ENCODE measurements around the gene OR2F2. TPM values are rescaled to one million over a fixed set of nuclear protein-coding genes. Genes with fewer than 3 reads are reported as not detected.

The OR2F2 gene
- total RNA-seq, 6 donors from 2014 or later: not detected

- DNase-seq (no peak), ATAC-seq (ENCODE audit: low FRiP score in 2 of 2) (no peak)
- Histone ChIP-seq H3K9me3 (no peaks in the 10 kb centered on the region), H3K4me3 (no peak overlapping the region), H3K27ac (no peak overlapping the region), H3K27me3 (no peaks in the 10 kb centered on the region), H3K36me3 (no peaks in the 10 kb centered on the region), H3K4me1 (no peaks in the 10 kb centered on the region)
- 69 to 77% methylated on average over 4 of the region's 4 CpGs for WGBS, 2 donors
- no peak for TF ChIP-seq EP300 (IDR thresholded peaks at IDR 0.05)
- TF ChIP-seq POLR2A (IDR thresholded peaks at IDR 0.05): no peak
- TF ChIP-seq CTCF (IDR thresholded peaks at IDR 0.05): no peak
- TF ChIP-seq POLR2AphosphoS5 (IDR thresholded peaks at IDR 0.05): no peak
Measured at GRCh38 chr7:143973870-143974416, 38.9 kb downstream of the OR2F2 start.

GRCh38 chr7:143974459-143974858 lies 39.4 kb downstream of the OR2F2 start:
- no peak for DNase-seq
- Histone ChIP-seq H3K9me3 (no peaks in the 10 kb centered on the region), H3K27me3 (no peaks in the 10 kb centered on the region), H3K27ac (no peak overlapping the region), H3K4me3 (no peak overlapping the region), H3K4me1 (no peaks in the 10 kb centered on the region), H3K36me3 (no peaks in the 10 kb centered on the region)
- no peak for ATAC-seq (ENCODE audit: low FRiP score in 2 of 2)
- TF ChIP-seq POLR2AphosphoS5 (IDR thresholded peaks at IDR 0.05) (no peak), EP300 (IDR thresholded peaks at IDR 0.05) (no peak), CTCF (IDR thresholded peaks at IDR 0.05) (no peak), POLR2A (IDR thresholded peaks at IDR 0.05) (no peak)
- 62 to 71% methylated on average over 4 of the region's 4 CpGs for WGBS, 2 donors

GRCh38 chr7:143975617-143976016 lies 40.6 kb downstream of the OR2F2 start:
- TF ChIP-seq EP300 (IDR thresholded peaks at IDR 0.05) (no peak), CTCF (IDR thresholded peaks at IDR 0.05) (no peak), POLR2A (IDR thresholded peaks at IDR 0.05) (no peak), POLR2AphosphoS5 (IDR thresholded peaks at IDR 0.05) (no peak)
- Histone ChIP-seq H3K9me3 (no peaks in the 10 kb centered on the region), H3K4me3 (no peak overlapping the region), H3K36me3 (no peaks in the 10 kb centered on the region), H3K4me1 (no peaks in the 10 kb centered on the region), H3K27ac (no peak overlapping the region), H3K27me3 (no peaks in the 10 kb centered on the region)
- DNase-seq (no peak), ATAC-seq (ENCODE audit: low FRiP score in 2 of 2) (no peak)
- WGBS, 2 donors: 39 to 68% methylated on average over 1 of the region's 1 CpG

DNA sequence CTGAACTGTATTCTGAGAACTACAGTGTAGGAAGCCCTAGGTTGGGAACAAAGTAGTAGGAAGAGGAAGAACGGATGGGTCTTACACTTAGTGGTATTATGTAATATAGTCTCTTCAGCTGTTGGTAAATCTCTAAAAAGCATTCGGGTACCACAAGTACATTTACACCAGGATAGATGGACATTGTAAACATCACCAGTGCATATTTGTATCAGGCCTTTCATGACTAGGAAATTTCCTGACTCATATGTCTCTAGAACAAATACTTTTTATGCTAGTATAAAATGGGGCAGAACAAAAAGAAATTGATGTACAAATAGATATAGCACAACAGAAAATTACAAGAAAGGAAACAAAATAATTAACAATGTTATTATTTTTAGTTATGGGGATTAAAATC lies 43.6 kb downstream of the OR2F2 start:
- no peak for ATAC-seq (ENCODE audit: low FRiP score in 2 of 2)
- Histone ChIP-seq H3K27ac (no peak overlapping the region), H3K36me3 (no peaks in the 10 kb centered on the region), H3K9me3 (no peaks in the 10 kb centered on the region), H3K27me3 (no peaks in the 10 kb centered on the region), H3K4me3 (no peak overlapping the region), H3K4me1 (no peaks in the 10 kb centered on the region)
- WGBS, 2 donors: 61 to 67% methylated on average over 2 of the region's 2 CpGs
- no peak for DNase-seq
- TF ChIP-seq POLR2AphosphoS5 (IDR thresholded peaks at IDR 0.05) (no peak), CTCF (IDR thresholded peaks at IDR 0.05) (no peak), EP300 (IDR thresholded peaks at IDR 0.05) (no peak), POLR2A (IDR thresholded peaks at IDR 0.05) (no peak)

GRCh38 chr7:143979359-143979758 lies 44.3 kb downstream of the OR2F2 start:
- no peak for DNase-seq
- Histone ChIP-seq H3K9me3 (no peaks in the 10 kb centered on the region), H3K4me3 (no peak overlapping the region), H3K27me3 (no peaks in the 10 kb centered on the region), H3K27ac (no peak overlapping the region), H3K4me1 (no peaks in the 10 kb centered on the region), H3K36me3 (no peaks in the 10 kb centered on the region)
- WGBS, 2 donors: 81 to 96% methylated on average over 1 of the region's 1 CpG
- TF ChIP-seq POLR2AphosphoS5 (IDR thresholded peaks at IDR 0.05) (no peak), POLR2A (IDR thresholded peaks at IDR 0.05) (no peak), CTCF (IDR thresholded peaks at IDR 0.05) (no peak), EP300 (IDR thresholded peaks at IDR 0.05) (no peak)
- ATAC-seq (ENCODE audit: low FRiP score in 2 of 2): no peak

Data from upper lobe of left lung (tissue), 6 donors.